GM11168 (cell line): ENCODE measurements around the gene PSMD5.

Experiments used
- in situ Hi-C: fragments of 300-500 bp; cut with MboI; formaldehyde crosslinking; loops from one replicate; pipeline ENCODE4 v1.12.0; 2022; ENCODE audit warnings: low sequenced_read_pairs; ENCODE audit not compliant: unreplicated experiment

The PSMD5 gene

DNA sequence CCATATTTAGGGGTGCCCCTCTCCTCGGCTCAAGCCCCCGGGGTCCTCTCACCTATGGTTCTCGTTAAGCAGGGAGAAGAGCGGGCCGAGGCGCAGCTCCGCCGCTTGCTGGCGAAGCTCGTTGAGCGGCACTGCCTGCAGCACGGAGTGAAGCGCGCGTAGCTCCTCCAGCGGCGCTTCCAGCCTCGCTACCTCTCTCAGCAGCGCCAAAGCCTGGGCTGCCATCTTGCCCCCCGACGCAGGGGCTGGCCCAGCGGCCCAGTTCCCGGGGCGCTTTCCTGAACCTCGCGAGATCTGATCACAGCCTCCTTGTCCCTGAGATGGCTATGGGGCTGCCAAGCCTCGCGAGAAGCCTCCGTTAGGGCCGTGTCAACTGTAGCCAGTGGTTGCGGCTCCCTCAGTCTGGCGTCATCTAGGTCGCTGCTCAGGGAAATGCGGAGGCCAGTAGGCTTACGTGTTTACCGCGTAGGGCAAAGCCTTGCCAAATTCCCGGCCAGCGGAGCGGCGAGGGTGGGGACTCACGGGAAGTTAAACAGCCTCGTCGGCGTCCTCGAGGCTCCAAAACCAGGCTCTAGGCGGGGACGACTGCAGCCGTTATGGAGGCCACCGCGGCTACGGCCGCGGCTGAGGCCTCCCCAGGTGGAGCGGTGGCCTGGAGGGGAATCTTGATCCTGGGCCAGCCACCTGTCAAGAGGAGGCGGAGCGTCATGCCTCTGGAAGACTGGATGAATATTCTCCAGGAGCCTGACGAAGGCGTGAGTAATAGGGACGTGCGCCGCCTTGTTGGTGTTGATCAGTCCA is at the start of gene PSMD5:
TSS of gene PSMD5 (minus strand) at position 238 of the 801 bp plus-strand sequence. CDS start at position 225, 13 bp downstream.
- in situ Hi-C loops = no loop called here

DNA sequence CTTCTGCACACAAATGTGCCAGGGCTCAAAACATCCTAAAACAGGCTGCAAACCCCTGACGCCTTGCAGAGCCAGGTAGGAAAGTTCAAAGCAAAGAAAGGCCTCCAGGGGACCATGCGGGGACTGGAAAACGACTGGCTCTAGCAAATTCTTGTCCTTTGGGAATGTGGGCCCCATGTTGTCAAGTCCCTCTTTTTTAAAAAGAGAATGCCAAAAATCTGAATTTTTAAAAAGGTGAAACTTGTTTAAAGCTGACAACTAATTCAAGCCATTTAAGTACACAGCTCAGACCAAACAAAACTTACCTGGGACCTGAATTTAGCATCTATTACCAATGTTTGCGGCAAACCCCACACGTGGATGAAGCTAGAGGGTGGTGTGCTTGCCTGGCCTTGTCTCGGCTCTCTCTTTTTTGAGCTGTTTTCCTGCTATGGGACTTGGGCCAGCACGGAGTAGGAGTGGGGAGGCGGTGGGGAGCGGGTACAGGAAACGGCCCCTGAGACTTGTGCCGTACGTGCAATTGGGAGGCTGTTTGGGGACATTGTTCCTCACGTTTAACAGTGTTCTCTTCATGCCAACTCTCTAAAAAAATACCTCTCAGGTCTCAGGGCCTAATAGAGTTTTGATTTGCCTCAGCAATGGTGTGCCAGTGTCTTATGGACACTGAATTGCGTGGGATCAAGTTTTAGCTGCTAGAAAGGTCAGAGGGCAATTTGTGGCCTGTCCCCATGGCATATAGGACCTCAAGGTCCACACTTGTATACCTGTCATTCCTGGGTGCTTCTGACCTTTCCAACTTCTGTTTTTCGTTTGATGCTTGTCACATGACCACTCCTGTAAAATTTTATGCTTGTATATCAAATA is 49.4 kb upstream of the PSMD5 start:
- in situ Hi-C loops = no loop called here

DNA sequence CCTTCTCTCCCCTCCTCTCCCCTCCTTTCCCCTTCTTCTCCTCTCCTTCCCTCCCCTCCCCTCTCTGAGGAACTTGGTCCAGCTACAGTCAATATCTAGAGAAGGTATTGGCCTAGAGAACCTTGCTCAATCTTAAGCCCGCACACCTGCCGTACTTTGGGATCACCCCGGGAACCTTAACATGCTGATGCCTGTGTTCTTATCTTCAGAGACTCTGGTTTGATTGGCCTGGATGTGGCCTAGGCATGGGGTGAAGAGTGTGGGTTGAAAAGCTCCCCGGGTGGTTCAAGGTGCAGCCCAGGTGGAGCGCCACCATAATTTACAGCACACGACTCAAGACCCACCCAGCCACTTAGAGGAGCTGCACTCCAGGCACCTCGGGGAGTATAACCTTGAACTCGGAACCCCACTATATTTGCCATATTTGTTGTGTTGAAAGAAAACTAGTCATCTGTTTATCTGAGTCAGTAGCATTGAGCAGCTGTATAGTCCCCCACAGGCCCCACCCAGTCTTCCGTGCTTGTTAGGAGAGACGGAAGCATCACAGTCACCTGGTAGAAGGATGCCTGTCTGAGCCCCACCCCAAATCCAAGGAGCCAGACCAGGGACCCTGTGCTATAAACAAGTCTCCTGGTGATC is 48.6 kb upstream of the PSMD5 start:
- in situ Hi-C loops = no loop called here

DNA sequence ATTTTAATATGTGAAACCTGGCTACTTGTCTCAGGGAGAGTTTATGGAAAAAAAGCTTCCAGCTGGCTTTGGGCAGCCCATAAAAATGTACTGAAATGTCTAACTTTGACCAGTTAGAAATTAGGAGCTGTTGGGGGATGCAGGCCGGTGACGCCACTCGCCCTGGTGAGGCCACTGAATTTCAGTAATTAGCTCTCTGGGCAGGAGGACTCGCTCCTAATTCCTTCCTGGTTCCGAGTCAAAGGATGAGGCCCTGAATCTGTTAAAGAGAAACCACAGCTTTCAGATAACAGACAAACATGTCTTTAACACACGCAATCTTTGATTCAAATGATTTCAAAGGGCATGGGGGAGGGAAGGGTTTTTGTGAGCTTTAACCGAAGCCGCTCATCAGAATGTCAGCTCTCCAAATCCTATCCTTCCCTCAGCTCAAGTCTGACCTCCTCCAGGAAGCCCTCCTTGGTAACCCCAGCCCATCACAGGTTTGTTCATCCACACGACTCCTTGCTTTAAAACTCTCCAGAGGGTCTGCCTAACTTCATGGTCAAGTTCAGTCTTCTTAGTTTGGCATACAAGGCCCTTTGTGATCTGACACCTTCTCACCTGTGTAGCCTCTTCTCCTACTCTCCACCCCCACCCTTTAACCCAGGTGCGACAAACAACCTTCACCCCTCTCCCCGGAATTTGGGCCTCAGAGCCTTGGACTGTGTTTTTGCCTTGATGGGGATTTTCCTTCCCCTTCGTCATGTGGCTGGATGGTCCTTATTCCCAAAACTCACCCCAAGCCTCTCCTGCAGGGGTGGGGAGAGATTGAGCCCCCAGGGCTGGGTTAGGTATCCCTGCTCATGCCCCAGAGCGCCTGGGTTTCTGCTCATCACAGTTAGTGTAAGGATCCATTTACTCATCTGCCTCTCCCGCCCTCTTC is 47.9 kb upstream of the PSMD5 start:
- in situ Hi-C loops = no loop called here

DNA sequence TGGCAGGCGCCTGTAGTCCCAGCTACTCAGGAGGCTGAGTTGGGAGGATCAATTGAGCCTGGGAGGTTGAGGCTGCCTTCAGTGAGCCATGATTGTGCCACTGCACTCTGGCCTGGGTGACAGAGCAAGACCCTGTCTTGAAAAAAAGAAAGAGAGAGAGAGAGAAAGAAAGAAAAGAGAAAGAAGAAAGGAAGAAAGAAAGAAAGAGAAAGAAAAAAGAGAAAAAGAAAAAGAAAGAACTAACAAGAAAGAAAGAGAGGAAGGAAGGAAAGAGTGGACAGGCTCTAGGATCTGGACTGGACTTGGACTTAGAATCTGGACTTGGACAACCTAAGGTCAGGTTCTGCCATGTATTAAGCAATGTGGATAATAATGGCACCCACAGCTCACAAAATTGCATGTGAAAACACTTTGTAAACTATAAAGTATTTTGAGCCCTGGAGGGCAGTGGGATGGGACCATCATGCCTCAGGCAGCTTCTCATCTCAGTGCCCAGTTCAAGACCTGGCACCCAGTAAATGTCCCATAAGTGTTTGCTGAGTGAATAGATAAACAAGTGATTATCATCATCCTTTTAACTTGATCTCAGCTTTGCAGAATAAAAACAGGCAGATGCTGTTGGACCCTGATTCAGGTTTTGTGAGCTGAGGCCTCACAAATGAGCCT is 47.0 kb upstream of the PSMD5 start:
- in situ Hi-C loops = no loop called here

DNA sequence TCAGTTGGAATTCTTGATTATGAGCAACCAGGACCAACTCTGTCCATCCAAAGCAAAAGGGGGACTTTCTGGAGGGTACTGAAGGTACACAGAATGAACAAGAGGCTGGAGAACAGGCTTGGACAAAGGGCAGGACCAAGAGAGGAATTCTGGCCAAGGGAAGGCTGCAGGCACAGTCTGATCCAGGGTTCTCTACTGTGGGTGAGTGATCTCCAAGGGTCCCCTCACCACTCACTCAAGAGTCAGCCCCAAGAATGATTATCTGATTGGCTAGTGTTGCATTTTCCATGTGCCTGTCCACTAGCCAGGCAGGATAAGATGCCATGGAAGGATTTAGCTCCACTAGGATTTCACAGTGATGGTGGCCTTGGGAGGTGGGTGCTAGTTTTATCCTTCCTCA is 45.9 kb upstream of the PSMD5 start:
- in situ Hi-C loops = no loop called here

DNA sequence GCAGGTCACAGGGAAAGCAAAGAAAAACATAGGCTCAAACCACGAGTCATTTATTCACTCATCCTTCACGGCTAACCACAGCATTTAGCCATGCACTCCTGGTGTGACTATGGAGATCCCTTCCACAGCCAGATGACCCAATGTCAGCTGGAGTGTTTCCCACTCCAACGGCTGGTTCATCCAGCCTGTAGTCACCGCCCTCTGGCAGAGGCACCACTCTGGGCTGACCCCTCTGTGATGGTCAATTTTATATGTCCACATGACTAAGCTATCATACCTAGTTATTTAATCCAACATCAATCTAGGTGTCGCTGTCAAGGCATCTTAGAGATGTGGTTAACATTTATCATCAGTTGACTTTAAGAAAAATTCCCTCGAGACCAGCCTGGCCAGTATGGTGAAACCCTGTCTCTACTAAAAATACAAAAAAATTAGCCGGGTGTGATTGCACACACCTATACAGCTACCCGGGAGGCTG is 43.8 kb upstream of the PSMD5 start:
- in situ Hi-C loops = no loop called here

DNA sequence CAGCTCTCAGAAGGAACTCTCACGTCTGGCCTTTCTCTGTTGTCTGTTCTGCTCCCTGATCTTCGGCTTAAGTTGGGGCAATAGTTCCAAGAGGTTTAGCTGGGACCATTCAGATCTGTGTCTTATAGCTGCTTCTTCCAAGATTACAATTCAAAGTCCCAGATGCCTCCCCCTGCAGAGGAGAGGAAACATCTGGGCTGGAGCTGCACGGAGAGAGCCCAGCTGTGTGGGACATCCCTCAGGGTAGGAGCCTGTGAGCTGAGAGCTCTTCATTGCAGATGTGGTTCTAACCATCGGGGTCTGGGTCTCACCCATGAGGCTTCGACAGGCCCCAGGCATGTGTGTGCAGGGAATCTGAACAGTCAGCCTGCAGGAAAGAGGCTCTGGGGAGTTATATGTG is 43.2 kb upstream of the PSMD5 start:
- in situ Hi-C loops = no loop called here

DNA sequence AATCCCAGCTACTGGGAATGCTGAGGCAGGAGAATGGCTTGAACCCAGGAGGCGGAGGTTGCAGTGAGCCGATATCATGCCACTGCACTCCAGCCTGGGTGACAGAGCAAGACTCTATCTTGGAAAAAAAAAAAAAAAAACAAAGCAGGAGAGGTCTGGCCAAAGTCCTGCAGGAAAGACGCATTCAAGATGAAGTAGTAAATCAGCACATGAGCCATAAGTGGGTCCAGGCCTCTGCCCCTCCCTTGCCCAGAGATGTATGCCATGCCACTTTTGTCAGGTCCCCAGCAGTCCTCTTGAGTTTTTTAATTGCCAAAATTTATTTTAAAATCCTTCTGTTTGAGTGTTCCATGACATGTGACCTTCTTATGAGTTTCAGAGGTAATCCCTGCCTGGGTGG is 42.7 kb upstream of the PSMD5 start:
- in situ Hi-C loops = no loop called here

DNA sequence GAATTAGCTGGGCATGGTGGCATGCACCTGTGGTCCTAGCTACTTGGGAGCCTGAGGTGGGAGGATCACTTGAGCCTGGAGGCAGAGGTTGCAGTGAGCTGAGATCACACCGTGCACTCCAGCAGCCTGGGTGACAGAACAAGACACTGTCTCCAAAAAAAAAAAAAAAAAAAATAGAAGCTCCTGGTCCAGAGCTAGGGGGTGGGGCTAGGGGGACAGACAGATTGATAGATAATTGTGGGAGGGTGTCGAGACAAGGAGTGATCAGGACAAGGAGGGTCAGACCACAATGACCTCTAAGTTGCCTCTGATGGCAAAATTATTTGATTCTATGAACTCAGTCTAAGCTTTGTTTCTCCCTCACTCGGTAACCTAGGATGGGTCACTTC is 40.9 kb upstream of the PSMD5 start:
- in situ Hi-C loops = no loop called here

DNA sequence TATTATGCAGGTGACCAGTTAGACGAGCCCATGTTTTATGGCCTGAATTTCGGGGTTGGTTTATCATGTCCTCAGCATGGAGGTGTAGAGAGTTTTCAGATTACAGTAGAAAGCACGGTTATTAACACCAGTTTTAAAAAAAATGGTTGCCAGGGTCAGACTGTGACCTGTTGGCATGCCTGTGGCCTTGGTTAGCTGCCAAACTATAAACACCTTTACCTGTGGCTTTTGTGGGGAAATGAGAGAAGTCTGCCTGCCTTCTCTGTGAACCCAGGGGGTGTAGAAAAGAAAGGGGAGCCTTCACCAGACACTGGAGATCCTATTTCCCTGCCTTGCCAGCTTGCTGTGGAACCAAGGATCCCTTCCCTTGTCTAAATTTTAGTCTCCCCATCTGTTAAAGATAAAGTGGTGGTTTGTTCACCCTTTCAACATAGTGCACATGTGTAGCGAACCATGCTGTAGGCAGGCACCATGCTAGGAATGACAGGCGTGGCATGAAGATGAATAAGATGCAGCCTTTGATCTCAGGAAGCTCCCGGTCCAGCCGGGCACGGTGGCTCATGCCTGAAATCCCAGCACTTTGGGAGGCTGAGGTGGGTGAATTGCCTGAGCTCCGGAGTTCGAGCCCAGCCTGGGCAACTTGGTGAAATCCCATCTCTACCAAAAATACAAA is 40.3 kb upstream of the PSMD5 start:
- in situ Hi-C loops = no loop called here

DNA sequence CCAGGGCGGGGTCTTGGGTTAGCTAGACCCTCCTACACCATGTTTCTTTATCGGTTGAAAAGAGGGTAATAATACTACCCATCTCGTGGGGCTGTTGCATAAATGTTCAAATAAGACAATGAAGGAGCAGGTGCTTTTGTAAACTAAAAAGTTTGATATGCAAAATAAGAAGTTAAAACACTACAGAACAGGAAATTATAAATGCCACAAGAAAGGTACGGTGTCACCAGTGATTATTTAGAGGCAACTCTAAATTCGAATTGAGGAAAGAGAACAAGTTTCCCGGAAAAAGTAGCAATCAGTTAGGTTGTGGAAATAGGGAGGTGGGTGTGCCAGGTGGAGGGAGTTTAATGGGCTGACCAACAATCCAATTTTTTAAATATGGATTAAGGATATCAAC is 36.7 kb upstream of the PSMD5 start:
- in situ Hi-C loops = no loop called here

DNA sequence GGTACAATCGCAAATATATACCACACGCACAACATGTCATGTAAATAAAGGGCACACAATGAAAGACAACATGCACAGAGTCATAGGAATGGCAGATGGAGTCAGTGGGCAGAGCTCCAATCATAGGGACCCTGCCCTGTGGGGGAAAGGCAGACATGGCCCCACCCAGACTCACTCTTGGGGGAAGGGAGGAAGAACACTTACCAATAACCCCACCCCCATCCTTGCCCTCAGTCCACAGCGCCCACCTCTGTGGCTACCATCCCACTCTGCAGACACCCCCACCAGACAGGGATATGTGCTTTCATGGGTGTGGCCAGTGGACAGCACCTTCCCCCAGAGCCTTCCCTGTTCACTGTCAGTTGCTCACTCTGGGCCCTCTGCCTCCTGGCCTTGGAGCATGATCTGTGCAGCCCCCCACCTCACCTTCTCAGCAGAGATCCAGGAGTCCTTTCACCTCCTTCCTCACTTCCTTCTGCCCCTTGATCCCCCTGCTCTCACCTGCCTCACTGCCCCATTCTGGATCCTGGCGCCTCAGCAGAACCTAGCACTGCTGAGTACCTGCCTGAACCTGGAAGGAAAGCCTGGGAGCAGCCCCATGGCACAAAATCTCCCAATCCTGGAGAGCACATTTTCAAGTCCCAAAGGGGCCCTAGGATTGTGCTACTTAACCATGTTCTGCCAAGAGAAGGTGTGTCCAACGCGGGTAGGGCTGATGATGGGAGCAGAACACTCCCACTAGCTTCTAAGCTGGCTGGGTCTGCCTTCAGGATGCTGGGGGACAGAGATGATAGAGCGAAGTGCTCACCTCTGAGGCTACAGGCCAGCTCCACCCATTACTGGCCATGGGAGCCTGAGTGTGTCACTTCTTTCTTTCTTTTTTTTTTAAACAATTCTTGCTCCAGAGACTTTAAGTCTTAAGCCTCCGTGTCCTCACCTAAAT is 35.7 kb upstream of the PSMD5 start:
- in situ Hi-C loops = no loop called here

DNA sequence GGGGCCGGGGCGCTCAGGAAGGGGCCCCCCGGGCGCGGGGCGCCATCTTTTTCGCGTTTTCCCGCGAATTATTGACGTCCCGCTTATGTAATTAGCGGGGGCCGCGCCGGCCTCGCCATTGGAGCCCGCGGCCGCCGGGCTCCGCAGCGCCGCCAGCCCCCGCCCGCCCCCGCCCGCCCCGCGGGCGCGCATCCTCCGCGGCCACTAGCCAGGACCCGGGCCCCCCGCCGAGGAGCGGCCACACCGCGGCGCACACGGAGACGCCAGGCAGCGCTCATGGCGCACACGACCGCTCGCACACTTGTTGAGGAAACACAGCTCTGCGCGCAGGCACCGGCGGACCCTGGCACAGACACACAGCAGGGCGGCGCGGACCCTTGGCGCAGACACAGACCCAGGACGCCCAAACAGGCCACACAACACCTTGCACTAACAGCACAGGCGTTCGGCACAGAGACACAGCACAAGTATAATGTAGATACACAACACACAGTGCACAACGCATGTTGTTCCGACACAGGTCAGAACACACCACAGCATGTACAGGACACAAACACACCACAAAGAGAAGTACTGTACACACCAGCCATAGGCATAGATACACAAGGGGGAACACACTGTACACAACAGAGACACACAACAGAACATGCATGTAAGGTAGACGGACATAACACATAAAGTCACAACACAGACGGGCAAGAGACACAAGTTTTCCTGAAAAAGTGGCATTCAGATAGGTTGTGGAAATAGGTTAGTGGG is 34.7 kb upstream of the PSMD5 start:
- in situ Hi-C loops = no loop called here

DNA sequence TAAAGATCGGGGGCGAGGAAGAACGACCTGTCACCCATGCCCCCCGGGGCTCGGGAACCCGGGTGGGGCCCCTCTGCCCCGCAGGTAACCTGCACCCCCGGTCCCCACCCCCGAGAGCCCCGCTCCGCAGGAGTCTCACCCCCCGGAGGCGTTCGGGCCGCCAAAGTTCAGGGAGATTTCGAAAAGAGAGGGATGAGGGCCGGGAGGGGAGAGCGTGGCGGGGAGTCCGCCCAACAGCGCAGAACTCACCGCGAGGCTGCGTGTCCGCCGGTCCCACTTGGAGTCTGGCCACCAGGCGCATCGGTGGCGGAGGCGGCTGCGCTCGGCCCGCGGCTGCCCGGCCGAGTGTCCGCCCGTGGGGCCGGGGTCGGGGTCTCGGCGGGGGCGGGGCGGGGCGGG is 34.1 kb upstream of the PSMD5 start, which contains the start of gene PHF19:
TSS of gene PHF19 (minus strand) at position 347 of the 399 bp plus-strand sequence. CDS start 2,447 bp downstream, outside the sequence.
- in situ Hi-C loops = no loop called here

DNA sequence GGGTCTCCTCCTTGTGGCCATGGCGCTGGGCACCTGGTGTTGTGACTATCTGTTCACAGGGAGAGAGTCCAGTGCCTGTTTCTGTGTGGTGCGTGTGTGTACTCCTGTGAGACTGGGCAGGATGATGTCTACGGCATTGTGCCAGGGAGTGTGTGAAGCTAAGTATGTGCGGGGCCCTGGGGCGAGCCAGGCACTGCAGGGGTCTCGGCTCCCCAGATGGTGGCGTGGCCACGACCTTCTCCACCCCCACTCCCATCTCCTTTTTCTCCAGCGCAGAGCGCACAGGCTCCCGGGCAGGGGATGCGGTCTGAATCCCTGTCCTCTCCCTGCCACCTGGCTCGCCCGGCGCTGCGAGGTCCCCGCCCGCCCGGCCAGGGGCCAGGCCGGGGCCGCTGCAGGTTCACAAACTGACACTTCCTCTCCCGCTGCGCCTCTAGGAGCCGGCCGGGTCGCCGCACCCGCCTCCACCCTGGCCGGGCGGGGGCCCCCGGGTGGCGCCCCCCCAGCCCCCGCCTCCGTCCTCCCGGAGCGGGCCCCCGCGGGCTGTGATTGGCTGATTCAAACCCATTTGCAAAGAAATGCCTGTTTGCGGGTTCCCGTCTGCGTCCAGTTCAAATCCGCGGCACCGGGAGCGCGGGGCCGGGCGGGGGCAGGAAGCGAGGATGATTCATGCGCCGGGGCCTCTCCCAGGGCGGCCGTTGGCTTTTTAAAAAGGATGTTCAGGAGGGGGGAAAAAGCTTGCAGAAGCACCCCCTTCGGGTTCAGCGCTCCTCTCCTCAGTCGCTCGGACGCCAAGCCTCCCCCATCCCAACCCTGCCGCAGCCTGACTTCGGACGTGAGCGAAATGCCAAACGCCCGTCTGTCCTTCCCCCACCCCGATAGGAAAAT is 33.5 kb upstream of the PSMD5 start:
- in situ Hi-C loops = no loop called here
